Panc1 (cell line): Measurements from ENCODE around the gene TSPAN10. TPM values are rescaled to one million over a fixed set of nuclear protein-coding genes. Genes with fewer than 3 reads are reported as not detected.

Source experiments
- ATAC-seq: fragments of 200-7000 bp; cut with Tn5 transposase; 2 replicates; pipeline ENCODE4 v1.9.1; 2020; ENCODE audit warnings: mild to moderate bottlenecking, moderate library complexity
- BruUV-seq: library from RNA; stranded (reverse); fragments of 400-500 nt; replicated peaks from 2 replicates; lab custom pipeline; 2021; lab: Mats Ljungman, UMichigan
- CTCF ChIA-PET: fragments of 300-600 bp; sonication (Branson Sonifier 250); formaldehyde crosslinking; loops from one replicate; lab custom pipeline; 2022; ENCODE audit warnings: antibody characterized with exemption; lab: Charles Lee
- POLR2A ChIA-PET: fragments of 300-600 bp; sonication (Branson Sonifier 250); formaldehyde crosslinking; loops from one replicate; lab custom pipeline; 2022; ENCODE audit warnings: antibody characterized with exemption; lab: Charles Lee
- DNase-seq: peaks from one replicate; pipeline ENCODE4 v3.0.0-alpha.2; 2010; ENCODE audit warnings: low read depth, low spot score
- H3K27ac ChIP-seq: 2 replicates; pipeline ENCODE4 v1.5.1; 2011; ENCODE audit warnings: mild to moderate bottlenecking, low read length, inconsistent platforms
- H3K27me3 ChIP-seq: fragments of 200-500 bp; sonication (Bioruptor generic); 2 replicates; pipeline ENCODE4 v1.6.0; 2014; ENCODE audit warnings: low read length, inconsistent platforms; ENCODE audit not compliant: control insufficient read depth, insufficient read depth
- H3K36me3 ChIP-seq: fragments of 200-500 bp; sonication (Bioruptor generic); 2 replicates; pipeline ENCODE4 v1.5.1; 2014; ENCODE audit warnings: inconsistent platforms, mild to moderate bottlenecking, low read length, moderate library complexity; ENCODE audit not compliant: control insufficient read depth, insufficient read depth
- H3K4me1 ChIP-seq: 2 replicates; pipeline ENCODE4 v1.5.1; 2011; ENCODE audit warnings: inconsistent platforms, mild to moderate bottlenecking, low read length, moderate library complexity; ENCODE audit not compliant: control insufficient read depth, insufficient read depth
- H3K4me3 ChIP-seq, 2 experiments: 2 replicates each; pipeline ENCODE4 v1.5.1; 2011 to 2012; ENCODE audit warnings: low read depth in 2 of 2, low read length in 2 of 2, mild to moderate bottlenecking in 2 of 2, inconsistent platforms in 1 of 2, moderate library complexity in 1 of 2
- H3K9me3 ChIP-seq: fragments of 200-500 bp; sonication (Bioruptor generic); 2 replicates; pipeline ENCODE4 v1.5.1; 2014; ENCODE audit warnings: low read depth, mild to moderate bottlenecking, inconsistent platforms, low read length, moderate library complexity; ENCODE audit not compliant: control insufficient read depth, insufficient read depth
- CTCF ChIP-seq: fragments of 450-650 bp; IDR thresholded peaks from 2 replicates; pipeline ENCODE4 v1.5.1; 2017; ENCODE audit warnings: mild to moderate bottlenecking
- POLR2AphosphoS5 ChIP-seq: IDR thresholded peaks from 2 replicates; pipeline ENCODE4 v1.6.1; 2012; ENCODE audit warnings: mild to moderate bottlenecking, low read depth, low read length, moderate library complexity
- REST ChIP-seq, 2 experiments: IDR thresholded peaks; 2 replicates each; pipeline ENCODE4 v1.6.1; 2011 to 2012; ENCODE audit warnings: low read depth in 2 of 2, control low read depth in 1 of 2, low read length in 1 of 2, mild to moderate bottlenecking in 1 of 2, moderate library complexity in 1 of 2; ENCODE audit not compliant: insufficient read depth in 1 of 2
- SIN3A ChIP-seq: IDR thresholded peaks from 2 replicates; pipeline ENCODE4 v1.6.1; 2012; ENCODE audit warnings: low read depth, mild to moderate bottlenecking, low read length, moderate library complexity, borderline replicate concordance; ENCODE audit not compliant: insufficient read depth
- TCF7L2 ChIP-seq: IDR thresholded peaks from 2 replicates; pipeline ENCODE4 v1.6.1; 2011; ENCODE audit warnings: mild to moderate bottlenecking, low read depth, low read length, inconsistent platforms
- in situ Hi-C: cut with HindIII; loops from 2 replicates; pipeline ENCODE4 v1.10.0; 2016; ENCODE audit warnings: low sequenced_read_pairs, low pct_unique_long_range_greater_than_20kb
- intact Hi-C: fragments of 100-400 bp; cut with micrococcal nuclease; formaldehyde crosslinking; loops from one replicate; pipeline ENCODE4 v1.10.0; 2022; ENCODE audit not compliant: unreplicated experiment
- total RNA-seq: library from RNA; stranded (reverse); gene quantifications from one replicate; pipeline ENCODE4 v1.2.1, GENCODE V29; 2021; ENCODE audit not compliant: unreplicated experiment

Gene TSPAN10
- total RNA-seq, 1 experiment from 2014 or later, result 4.8 TPM

- BruUV-seq, result no TSS peak
- H3K27me3 ChIP-seq, result no peaks in the 10 kb centered on the region
- peaks cover 36% of the 10 kb centered on the region for H3K36me3 ChIP-seq
- ChIA-PET POLR2A (no interaction called here), CTCF (interaction anchor here (0.6 kb wide), 1 partner anchor 12 kb away, joined by 7 read pairs; no protein-coding TSS in a partner anchor)
- DNase-seq (no peak), ATAC-seq (no peak)
- no peak overlapping the region for H3K4me3 ChIP-seq
- in situ Hi-C loops (no loop called here), intact Hi-C loops (no loop called here)
- TF ChIP-seq POLR2AphosphoS5, result no peak
- TF ChIP-seq CTCF, result no peak
- no peak for TF ChIP-seq REST (IDR thresholded peaks at IDR 0.05; ENCODE audit: insufficient read depth in 1 of 2, low read depth in 2 of 2, low read length in 1 of 2)
- TF ChIP-seq SIN3A, result no peak
- no peak for TF ChIP-seq TCF7L2
- 0 out of 2 replicates have a peak, but pooled peaks cover 5% of the 10 kb centered on the region for H3K4me1 ChIP-seq
- H3K9me3 ChIP-seq, result no peaks in the 10 kb centered on the region
- H3K27ac ChIP-seq, result no peak overlapping the region
Observed at GRCh38 chr17:81609541-81610311, 27.3 kb upstream of the TSPAN10 start.

- intact Hi-C loops (no loop called here), in situ Hi-C loops (no loop called here)
- Histone ChIP-seq H3K27me3 (no peaks in the 10 kb centered on the region), H3K27ac (no peak overlapping the region), H3K36me3 (peaks cover 23% of the 10 kb centered on the region), H3K9me3 (no peaks in the 10 kb centered on the region), H3K4me3 (no peak overlapping the region), H3K4me1 (0 out of 2 replicates have a peak, but pooled peaks cover 5% of the 10 kb centered on the region)
- POLR2A ChIA-PET, result interaction anchor here (0.7 kb wide), 1 partner anchor 228 kb away, joined by 5 read pairs; no protein-coding TSS in a partner anchor
- DNase-seq, result no peak
- no peak for ATAC-seq
- TF ChIP-seq POLR2AphosphoS5 (no peak), SIN3A (no peak), CTCF (no peak), REST (IDR thresholded peaks at IDR 0.05; ENCODE audit: insufficient read depth in 1 of 2, low read depth in 2 of 2, low read length in 1 of 2) (no peak), TCF7L2 (no peak)
- CTCF ChIA-PET, result no interaction called here
- BruUV-seq, result TSS peak; percentile 24
Observed at GRCh38 chr17:81612172-81612970, 24.6 kb upstream of the TSPAN10 start.
